ENCODE results near the gene POLR1B. TPM values are rescaled to one million over a fixed set of nuclear protein-coding genes. Genes with fewer than 3 reads are reported as not detected.

POLR1B gene
- total RNA-seq, 1 experiment from 2014 or later = 83.6 TPM

DNA sequence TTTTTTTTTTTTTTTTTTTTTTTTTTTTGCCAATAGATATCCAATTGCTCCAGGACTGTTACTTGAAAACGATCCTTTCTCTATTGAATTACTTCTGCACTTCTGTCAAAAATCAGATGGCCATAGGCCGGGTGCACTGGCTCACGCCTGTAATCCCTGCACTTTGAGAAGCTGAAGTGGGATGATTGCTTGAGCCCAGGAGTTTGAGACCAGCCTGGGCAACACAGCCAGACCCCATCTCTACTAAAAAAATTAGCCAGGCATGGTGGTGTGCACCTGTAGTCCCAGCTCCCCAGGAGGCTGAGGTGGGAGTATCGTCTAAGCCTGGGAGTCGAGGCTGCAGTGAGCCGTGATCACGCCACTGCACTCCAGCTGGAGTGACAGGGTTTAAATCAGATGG is 37.8 kb downstream of the POLR1B start:
- Histone ChIP-seq H3K23ac (ENCODE audit: insufficient read length, low read depth, low read length) (no peak overlapping the region), H4K5ac (ENCODE audit: insufficient read length, low read depth, low read length) (no peak overlapping the region), H2AK5ac (ENCODE audit: insufficient read length, low read length) (no peak overlapping the region), H3K18ac (ENCODE audit: insufficient read length, low read depth, low read length) (no peak overlapping the region), H3K23me2 (ENCODE audit: insufficient read length, low read depth, low read length, poor library complexity, severe bottlenecking) (peaks cover 13% of the 10 kb centered on the region), H3K27me3 (ENCODE audit: insufficient read depth, low read length) (no peaks in the 10 kb centered on the region), H3K9ac (ENCODE audit: extremely low read depth, insufficient read length, low read length) (no peak overlapping the region), H3K4ac (ENCODE audit: low read depth, low read length) (no peak overlapping the region), H3K9me3 (ENCODE audit: control insufficient read depth, low read depth, low read length) (no peaks in the 10 kb centered on the region), H2BK5ac (ENCODE audit: insufficient read length, low read length) (no peak overlapping the region), H2BK20ac (ENCODE audit: low read depth, low read length, poor library complexity, severe bottlenecking) (no peak overlapping the region), H4K8ac (replicated peaks; ENCODE audit: insufficient read length, low read depth, low read length) (no peak overlapping the region), H3K4me2 (ENCODE audit: insufficient read depth, insufficient read length, low read length) (no peak overlapping the region), H3K4me1 (ENCODE audit: insufficient read depth, low read length) (no peaks in the 10 kb centered on the region), H2BK15ac (ENCODE audit: low read depth, low read length) (no peak overlapping the region), H3K79me2 (ENCODE audit: insufficient read depth, low read length) (no peaks in the 10 kb centered on the region), H2BK12ac (ENCODE audit: insufficient read length, low read depth, low read length) (no peak overlapping the region), H2AFZ (ENCODE audit: low read length) (no peak overlapping the region), H4K91ac (ENCODE audit: insufficient read length, low read depth, low read length) (no peak overlapping the region), H3T11ph (ENCODE audit: low read length) (no peak overlapping the region), H3K27ac (ENCODE audit: insufficient read length, low read depth, low read length) (no peak overlapping the region), H2BK120ac (ENCODE audit: low read depth, low read length, poor library complexity, severe bottlenecking) (no peak overlapping the region), H3K56ac (ENCODE audit: insufficient read length, low read depth, low read length) (no peak overlapping the region), H3K79me1 (ENCODE audit: insufficient read depth, low read depth, low read length, poor library complexity, severe bottlenecking) (peaks cover under 1% of the 10 kb centered on the region), H4K20me1 (ENCODE audit: control insufficient read depth, insufficient read depth, insufficient read length) (no peaks in the 10 kb centered on the region), H3K14ac (ENCODE audit: insufficient read depth, low read length) (no peak overlapping the region)
- no peak overlapping the region for H3K27ac Mint-ChIP-seq
- peaks cover 13% of the 10 kb centered on the region in 2 experiments for H3K4me1 Mint-ChIP-seq
- no peaks in the 10 kb centered on the region for H3K27me3 Mint-ChIP-seq (ENCODE audit: low read depth)
- WGBS (ENCODE audit: extremely low coverage, insufficient read length, low lambda C conversion rate) = no CpG with 5 or more reads among the region's 7 CpGs
- no peaks in the 10 kb centered on the region for H3K9me3 Mint-ChIP-seq
- DNase-seq = no peak
- no peak overlapping the region for H3K4me3 Mint-ChIP-seq
- TF ChIP-seq, protein P1, sequence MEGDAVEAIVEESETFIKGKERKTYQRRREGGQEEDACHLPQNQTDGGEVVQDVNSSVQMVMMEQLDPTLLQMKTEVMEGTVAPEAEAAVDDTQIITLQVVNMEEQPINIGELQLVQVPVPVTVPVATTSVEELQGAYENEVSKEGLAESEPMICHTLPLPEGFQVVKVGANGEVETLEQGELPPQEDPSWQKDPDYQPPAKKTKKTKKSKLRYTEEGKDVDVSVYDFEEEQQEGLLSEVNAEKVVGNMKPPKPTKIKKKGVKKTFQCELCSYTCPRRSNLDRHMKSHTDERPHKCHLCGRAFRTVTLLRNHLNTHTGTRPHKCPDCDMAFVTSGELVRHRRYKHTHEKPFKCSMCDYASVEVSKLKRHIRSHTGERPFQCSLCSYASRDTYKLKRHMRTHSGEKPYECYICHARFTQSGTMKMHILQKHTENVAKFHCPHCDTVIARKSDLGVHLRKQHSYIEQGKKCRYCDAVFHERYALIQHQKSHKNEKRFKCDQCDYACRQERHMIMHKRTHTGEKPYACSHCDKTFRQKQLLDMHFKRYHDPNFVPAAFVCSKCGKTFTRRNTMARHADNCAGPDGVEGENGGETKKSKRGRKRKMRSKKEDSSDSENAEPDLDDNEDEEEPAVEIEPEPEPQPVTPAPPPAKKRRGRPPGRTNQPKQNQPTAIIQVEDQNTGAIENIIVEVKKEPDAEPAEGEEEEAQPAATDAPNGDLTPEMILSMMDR (conservative IDR thresholded peaks at IDR 0.05) = no peak
- peaks cover 6 to 21% (median 14%) of the 10 kb centered on the region in 3 experiments; a peak in 6 of 7 replicates for H3K36me3 Mint-ChIP-seq (ENCODE audit: insufficient read depth in 1 of 3, low read depth in 3 of 3)

All from H9 (cell line).